A673 (cell line): ENCODE data around the gene PARP14. TPM values are rescaled to one million over a fixed set of nuclear protein-coding genes. Genes with fewer than 3 reads are reported as not detected.
"Not testable (repeated sequence)": the region's sequence is repeated elsewhere in the genome, so short reads cannot be mapped to it uniquely, and the experiment has no call there.

Source experiments
- BruUV-seq: library from RNA; stranded (reverse); fragments of 400-500 nt; replicated peaks from 2 replicates; lab custom pipeline; 2021; lab: Mats Ljungman, UMichigan
- CTCF ChIA-PET: fragments of 300-600 bp; sonication (Branson Sonifier 250); formaldehyde crosslinking; loops from one replicate; lab custom pipeline; 2022; ENCODE audit warnings: antibody characterized with exemption; lab: Charles Lee
- POLR2A ChIA-PET: fragments of 300-600 bp; sonication (Branson Sonifier 250); formaldehyde crosslinking; loops from one replicate; lab custom pipeline; 2022; ENCODE audit warnings: antibody characterized with exemption; ENCODE audit not compliant: low non-redundant PET; lab: Charles Lee
- DNase-seq: peaks from one replicate; pipeline ENCODE4 v3.0.0-alpha.2; 2015; ENCODE audit warnings: low spot score
- H3K27ac ChIP-seq: fragments of 200-600 bp; sonication (generic); 2 replicates; pipeline ENCODE4 v1.5.1; 2016; ENCODE audit warnings: mixed run types, low read depth, mild to moderate bottlenecking, mixed read lengths, antibody characterized with exemption, low read length; ENCODE audit not compliant: poor library complexity, severe bottlenecking
- H3K27me3 ChIP-seq: fragments of 200-600 bp; sonication (generic); replicated peaks from 2 replicates; pipeline ENCODE4 v1.6.1; 2017; ENCODE audit warnings: mixed run types, low read depth, mild to moderate bottlenecking, mixed read lengths, antibody characterized with exemption, low read length; ENCODE audit not compliant: insufficient read depth, poor library complexity
- H3K36me3 ChIP-seq: fragments of 200-600 bp; sonication (generic); 2 replicates; pipeline ENCODE4 v1.6.1; 2016; ENCODE audit warnings: mixed run types, mild to moderate bottlenecking, mixed read lengths, antibody characterized with exemption, low read length; ENCODE audit not compliant: insufficient read depth, poor library complexity, severe bottlenecking
- H3K4me1 ChIP-seq: fragments of 200-600 bp; sonication (generic); 2 replicates; pipeline ENCODE4 v1.6.1; 2017; ENCODE audit warnings: mixed run types, mild to moderate bottlenecking, mixed read lengths, antibody characterized with exemption, low read length; ENCODE audit not compliant: insufficient read depth, poor library complexity, severe bottlenecking
- H3K4me3 ChIP-seq: fragments of 200-600 bp; sonication (generic); 2 replicates; pipeline ENCODE4 v1.5.1; 2016; ENCODE audit warnings: low read depth, mixed run types, mild to moderate bottlenecking, mixed read lengths, low read length; ENCODE audit not compliant: poor library complexity, severe bottlenecking
- H3K9me3 ChIP-seq: fragments of 200-600 bp; sonication (generic); 2 replicates; pipeline ENCODE4 v1.6.1; 2016; ENCODE audit warnings: mixed run types, low read depth, mild to moderate bottlenecking, mixed read lengths, antibody characterized with exemption, low read length; ENCODE audit not compliant: poor library complexity, severe bottlenecking
- EZH2 ChIP-seq: fragments of 200-600 bp; sonication (generic); IDR thresholded peaks from 2 replicates; pipeline ENCODE4 v1.6.1; 2017; ENCODE audit warnings: borderline replicate concordance, low read depth, mild to moderate bottlenecking, mixed read lengths, antibody characterized with exemption, low read length; ENCODE audit not compliant: poor library complexity, severe bottlenecking
- intact Hi-C: fragments of 100-400 bp; cut with micrococcal nuclease; formaldehyde crosslinking; loops from one replicate; pipeline ENCODE4 v1.10.0; 2022; ENCODE audit not compliant: unreplicated experiment
- total RNA-seq: library from RNA; stranded (reverse); gene quantifications from 2 replicates; pipeline ENCODE4 v1.2.3, GENCODE V29; 2021
- TF ChIP-seq, protein P1 (sequence below): fragments of 300-800, 200-600 bp; sonication (generic); conservative IDR thresholded peaks from 2 replicates; pipeline ENCODE4 v1.5.1; 2017; ENCODE audit warnings: low read depth, mild to moderate bottlenecking, antibody characterized with exemption, low read length, moderate library complexity, mixed read lengths

PARP14 gene
- total RNA-seq, 1 experiment from 2014 or later, result 22.8 TPM

DNA sequence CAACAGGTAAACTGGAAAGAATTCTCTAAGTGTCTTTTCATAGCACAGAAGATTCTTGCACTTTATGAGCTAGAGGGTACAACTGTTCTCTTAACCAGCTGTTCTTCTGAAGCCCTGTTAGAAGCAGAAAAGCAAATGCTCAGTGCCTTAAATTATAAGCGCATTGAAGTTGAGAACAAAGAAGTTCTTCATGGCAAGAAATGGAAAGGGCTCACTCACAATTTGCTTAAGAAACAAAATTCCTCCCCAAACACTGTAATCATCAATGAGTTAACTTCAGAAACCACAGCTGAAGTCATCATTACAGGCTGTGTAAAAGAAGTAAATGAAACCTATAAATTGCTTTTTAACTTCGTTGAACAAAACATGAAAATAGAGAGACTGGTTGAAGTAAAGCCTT, 19.6 kb downstream of the PARP14 start:
- Histone ChIP-seq H3K9me3 (no peaks in the 10 kb centered on the region), H3K27ac (no peak overlapping the region), H3K36me3 (no peaks in the 10 kb centered on the region), H3K4me3 (no peak overlapping the region), H3K27me3 (no peaks in the 10 kb centered on the region), H3K4me1 (no peaks in the 10 kb centered on the region)
- BruUV-seq, result no TSS peak
- TF ChIP-seq EZH2, result no peak
- TF ChIP-seq, protein P1, sequence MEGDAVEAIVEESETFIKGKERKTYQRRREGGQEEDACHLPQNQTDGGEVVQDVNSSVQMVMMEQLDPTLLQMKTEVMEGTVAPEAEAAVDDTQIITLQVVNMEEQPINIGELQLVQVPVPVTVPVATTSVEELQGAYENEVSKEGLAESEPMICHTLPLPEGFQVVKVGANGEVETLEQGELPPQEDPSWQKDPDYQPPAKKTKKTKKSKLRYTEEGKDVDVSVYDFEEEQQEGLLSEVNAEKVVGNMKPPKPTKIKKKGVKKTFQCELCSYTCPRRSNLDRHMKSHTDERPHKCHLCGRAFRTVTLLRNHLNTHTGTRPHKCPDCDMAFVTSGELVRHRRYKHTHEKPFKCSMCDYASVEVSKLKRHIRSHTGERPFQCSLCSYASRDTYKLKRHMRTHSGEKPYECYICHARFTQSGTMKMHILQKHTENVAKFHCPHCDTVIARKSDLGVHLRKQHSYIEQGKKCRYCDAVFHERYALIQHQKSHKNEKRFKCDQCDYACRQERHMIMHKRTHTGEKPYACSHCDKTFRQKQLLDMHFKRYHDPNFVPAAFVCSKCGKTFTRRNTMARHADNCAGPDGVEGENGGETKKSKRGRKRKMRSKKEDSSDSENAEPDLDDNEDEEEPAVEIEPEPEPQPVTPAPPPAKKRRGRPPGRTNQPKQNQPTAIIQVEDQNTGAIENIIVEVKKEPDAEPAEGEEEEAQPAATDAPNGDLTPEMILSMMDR, result no peak
- intact Hi-C loops, result no loop called here
- DNase-seq, result no peak
- ChIA-PET POLR2A (no interaction called here), CTCF (no interaction called here)

DNA sequence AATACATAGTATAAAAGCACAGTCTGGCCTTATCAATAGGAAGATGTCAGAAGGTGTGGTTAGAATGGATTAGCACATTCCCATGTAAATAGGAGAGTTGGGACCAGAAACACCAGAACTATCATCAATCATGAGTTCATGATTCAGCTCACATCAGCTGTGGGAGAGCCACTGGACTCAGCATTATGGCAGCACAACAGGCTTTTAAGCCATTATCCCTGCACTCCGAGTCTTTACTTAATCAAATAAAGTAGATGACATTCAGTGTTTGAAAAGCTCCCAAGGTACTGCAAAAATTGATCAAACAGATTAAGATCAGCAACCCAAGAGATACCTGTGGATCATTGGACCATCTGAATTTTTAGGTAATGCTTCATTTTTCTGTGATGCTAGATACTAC, 24.7 kb downstream of the PARP14 start:
- no peak for DNase-seq
- H3K27me3 ChIP-seq, result no peaks in the 10 kb centered on the region
- TF ChIP-seq EZH2, result no peak
- TF ChIP-seq, protein P1, result no peak
- no peak overlapping the region for H3K4me3 ChIP-seq
- no peaks in the 10 kb centered on the region for H3K4me1 ChIP-seq
- no TSS peak for BruUV-seq
- intact Hi-C loops, result no loop called here
- H3K36me3 ChIP-seq, result no peaks in the 10 kb centered on the region
- H3K27ac ChIP-seq, result no peak overlapping the region
- ChIA-PET POLR2A (no interaction called here), CTCF (no interaction called here)
- no peaks in the 10 kb centered on the region for H3K9me3 ChIP-seq

DNA sequence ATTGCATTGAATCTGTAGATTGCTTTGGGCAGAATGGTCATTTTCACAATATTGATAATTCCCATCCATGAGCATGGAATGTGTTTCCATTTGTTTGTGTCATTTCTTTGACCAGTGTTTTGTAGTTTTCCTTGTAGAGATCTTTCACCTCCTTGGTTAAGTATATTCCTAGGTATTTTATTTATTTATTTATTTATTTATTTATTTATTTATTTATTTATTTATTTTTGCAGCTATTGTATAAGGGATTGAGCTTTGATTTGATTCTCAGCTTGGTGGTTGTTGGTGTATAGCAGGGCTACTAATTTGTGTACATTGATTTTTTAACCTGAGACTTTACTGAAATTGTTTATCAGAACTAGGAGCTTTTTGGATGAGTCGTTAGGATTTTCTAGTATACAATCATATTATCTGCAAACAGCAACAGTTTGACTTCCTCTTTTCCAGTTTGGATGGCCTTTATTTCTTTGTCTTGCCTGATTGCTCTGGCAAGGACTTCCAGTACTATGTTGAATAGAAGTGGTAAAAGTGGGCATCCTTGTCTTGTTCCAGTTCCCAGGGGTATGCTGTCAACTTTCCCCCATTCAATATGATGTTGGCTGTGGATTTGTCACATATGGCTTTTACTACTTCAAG, 30.1 kb downstream of the PARP14 start:
- H3K4me3 ChIP-seq, H3K4me1 ChIP-seq, DNase-seq, H3K27me3 ChIP-seq, POLR2A ChIA-PET, H3K9me3 ChIP-seq, H3K27ac ChIP-seq, intact Hi-C loops, H3K36me3 ChIP-seq, BruUV-seq, CTCF ChIA-PET: not testable (repeated sequence)

DNA sequence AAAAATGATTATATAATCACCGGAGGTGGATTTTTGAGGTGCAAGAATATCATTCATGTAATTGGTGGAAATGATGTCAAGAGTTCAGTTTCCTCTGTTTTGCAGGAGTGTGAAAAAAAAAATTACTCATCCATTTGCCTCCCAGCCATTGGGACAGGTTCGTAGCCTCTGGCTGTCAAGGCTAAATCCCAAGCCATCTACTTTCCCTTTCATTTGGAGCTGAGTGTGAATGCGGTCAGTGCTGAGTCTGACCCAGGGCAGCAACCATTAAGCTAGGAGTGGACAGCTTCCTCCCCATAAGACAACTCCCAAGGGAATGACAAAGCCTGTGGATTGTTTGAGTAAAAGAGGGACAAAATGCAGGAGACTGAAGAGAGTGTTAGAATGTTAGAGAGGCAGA, 33.6 kb downstream of the PARP14 start:
- ChIA-PET CTCF (no interaction called here), POLR2A (interaction anchor here (0.6 kb wide), 1 partner anchor 195 kb away, joined by 3 read pairs; no protein-coding TSS in a partner anchor)
- DNase-seq, result no peak
- Histone ChIP-seq H3K27ac (no peak overlapping the region), H3K4me3 (no peak overlapping the region), H3K4me1 (no peaks in the 10 kb centered on the region), H3K36me3 (no peaks in the 10 kb centered on the region), H3K9me3 (no peaks in the 10 kb centered on the region), H3K27me3 (no peaks in the 10 kb centered on the region)
- intact Hi-C loops, result no loop called here
- no TSS peak for BruUV-seq
- TF ChIP-seq, protein P1, result no peak
- no peak for TF ChIP-seq EZH2
